Activated CD4-positive, alpha-beta T cell treated with anti-CD3 and anti-CD28 coated beads for 48 hours (primary cell): Measurements from ENCODE around the gene PODXL2.
A peak's percentile ranks its signal among the peaks of the same experiment; 100 is the strongest.
"Not testable (repeated sequence)": the region's sequence is repeated elsewhere in the genome, so short reads cannot be mapped to it uniquely, and the experiment has no call there.

Experiments used
- DNase-seq: peaks from one replicate; pipeline ENCODE4 v3.0.0-alpha.2; 2020

Gene PODXL2

DNA sequence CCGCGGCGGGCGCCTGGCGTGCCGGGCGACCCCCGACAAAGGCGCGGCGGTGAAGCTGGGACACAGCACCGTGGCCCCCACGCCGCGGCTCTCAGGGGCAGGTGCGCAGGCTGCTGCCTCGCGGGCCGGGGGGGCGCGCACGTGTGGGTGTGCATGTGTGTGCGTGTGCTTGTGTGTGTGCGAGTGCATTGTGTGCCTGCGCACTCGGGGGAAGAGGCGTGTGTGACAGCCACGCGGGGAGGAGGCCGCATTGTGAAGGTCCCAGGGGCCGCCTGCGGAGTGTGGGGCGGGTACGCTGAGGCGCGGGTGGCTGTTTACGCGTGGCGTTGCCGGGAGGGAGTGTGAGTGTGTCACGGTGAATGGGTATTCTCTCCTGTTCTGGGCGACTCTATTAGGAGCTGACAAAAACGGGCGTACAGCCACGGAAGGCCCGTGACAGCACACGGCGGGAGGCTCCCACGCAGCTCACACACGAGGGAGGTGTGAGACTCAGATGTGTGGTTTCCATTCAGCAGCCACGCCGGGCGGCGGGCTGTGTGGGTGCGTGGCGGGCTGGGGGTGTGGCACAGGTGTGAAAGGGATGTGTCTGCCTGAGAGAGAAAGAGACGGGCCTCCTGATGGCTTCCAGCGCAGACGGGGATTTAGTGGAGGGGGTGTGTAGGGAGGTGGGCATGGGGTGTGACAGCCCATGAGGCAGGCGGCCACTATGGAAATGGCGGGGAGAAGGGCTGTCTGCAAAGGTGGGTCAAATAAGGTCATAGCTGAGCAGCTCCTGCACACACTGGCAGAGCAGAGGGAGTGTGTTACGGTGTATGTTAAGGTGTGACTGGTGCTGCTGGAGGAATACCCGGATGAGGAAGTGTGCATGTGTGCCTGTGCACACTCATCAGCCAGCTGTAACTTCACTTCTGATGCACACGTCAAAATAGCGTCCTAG, 750 bp downstream of the PODXL2 start:
- DNase-seq: peak; percentile 44

DNA sequence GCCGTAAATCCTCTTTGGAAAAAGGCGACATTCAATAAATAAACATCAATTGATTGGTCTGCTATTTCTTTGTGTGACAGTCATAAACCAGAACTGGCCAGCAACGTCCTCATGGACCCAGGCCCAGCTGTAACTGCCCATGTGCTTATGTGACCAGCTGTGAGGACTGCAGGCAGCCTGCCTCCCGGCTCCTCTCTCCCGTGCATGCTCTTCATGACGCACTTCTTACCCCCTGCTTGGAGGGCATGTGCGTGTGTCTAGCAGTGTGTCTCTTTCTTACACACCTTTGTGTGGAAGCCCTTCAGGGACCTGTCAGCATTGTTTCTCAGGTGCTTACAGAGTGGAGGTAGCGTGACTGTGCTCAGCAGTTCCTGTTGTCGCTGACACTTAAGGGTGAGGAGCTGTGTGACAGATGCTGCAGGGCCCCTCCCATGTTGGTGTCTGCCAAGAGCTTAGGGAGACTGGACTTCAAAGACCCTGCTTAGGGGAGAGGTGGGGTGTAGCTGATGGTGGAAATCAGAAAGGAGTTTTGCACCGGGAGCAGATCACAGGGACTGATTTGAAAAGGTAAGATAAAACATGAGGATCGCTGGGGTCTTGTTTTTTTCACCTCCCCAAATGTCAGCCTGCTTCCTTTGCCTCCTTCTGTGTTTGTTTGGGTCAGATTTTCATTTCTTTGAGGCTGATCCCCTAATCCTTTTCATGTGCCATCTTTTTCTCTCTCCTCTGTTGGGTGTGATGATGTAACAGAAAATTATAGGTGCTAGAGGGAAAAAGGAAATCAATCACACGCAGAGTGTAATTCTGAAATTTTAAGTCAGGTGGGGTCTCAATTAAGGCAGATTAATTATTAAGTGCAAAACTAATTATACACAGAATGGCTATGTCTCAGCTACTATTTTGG, 2.1 kb downstream of the PODXL2 start:
- no peak for DNase-seq

DNA sequence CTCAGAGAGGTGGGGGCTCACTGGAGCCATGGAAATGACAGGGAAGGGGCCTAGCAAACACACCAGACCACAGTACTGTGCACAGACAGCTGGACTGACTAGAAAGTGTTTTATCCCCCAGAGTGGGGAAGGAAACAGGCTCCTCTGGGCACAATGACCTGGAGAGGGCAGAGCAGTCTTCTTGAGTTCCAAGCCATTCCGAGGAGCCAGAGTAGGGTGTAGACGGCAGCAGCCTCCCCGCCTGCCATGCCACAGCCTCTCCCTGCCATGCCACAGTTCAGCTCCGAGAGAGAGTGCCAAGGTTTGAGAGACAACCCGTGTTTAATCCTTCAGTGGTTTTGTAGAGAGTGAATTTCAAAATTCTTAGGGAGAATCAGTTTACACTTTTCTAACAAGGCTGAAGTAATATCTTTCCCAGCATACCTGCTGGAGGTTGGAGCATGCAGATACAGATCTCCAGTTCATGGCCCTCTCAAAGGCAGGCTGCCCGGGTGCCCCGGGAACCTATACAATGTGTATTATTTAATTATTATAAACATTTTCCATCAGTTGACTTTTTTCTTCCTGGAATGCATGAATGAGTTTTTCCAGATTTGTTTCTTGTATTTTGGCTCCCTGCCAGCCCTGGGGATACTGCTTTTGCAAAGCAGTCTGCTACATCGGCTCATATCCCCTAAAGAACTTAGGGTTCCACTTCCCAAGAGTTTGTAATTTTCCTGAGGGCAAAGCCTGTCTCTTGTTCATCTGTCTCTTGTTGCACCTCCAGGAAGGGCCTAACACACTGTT, 3.2 kb downstream of the PODXL2 start:
- no peak for DNase-seq

GRCh38 chr3:127634653-127635052, 5.7 kb downstream of the PODXL2 start:
- DNase-seq: no peak

DNA sequence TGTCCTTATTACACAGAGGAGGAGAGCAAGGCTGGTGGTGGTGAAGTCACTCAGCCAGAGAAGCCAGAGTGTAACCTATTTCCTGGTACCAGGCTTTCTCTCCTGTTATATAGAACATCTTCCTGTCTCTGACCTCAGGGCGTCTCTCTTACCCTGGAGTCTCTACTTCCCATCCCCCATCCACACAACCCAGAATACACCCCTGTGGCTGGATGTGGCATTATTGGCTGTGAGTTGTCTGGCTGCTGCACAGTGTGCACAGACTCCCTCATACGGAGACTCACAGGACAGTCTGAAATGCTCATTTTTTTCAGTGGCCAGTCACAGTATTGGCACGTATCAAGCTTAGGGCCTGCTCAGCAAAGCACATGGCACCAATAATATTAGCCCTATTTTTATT, 8.6 kb downstream of the PODXL2 start:
- DNase-seq: no peak

- DNase-seq: no peak
Observed at GRCh38 chr3:127637971-127638370, 9.0 kb downstream of the PODXL2 start.

DNA sequence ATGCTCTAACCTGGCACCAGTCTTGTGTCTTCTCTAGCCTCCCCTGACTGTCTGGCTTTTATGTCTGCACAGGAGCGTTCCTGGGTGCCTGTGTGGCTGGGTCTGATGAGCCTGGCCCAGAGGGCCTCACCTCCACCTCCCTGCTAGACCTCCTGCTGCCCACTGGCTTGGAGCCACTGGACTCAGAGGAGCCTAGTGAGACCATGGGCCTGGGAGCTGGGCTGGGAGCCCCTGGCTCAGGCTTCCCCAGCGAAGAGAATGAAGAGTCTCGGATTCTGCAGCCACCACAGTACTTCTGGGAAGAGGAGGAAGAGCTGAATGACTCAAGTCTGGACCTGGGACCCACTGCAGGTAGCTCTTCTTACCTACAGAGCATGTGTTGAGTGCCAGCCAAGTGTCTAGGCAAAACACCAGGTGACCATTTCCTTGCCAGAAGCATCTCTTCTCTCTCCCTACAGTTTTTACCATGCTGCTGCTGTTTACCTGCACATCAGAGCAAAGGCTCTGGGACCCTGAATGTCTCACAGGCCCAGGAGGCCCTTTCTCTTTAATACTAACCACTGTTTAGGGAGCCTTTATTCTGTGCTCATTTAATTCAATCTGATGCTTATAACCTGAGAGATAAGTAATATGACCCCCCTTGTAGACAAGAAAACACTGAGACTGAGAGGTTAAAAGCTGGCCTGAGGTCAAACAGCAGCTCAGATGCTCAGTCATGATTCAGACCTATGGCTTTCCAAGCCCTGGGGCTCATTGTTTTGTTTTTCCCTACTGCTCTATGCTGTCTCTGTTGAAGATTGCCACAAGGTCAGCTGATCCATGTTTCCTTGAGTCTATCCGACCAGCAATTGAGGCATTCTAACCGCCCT, 10.4 kb downstream of the PODXL2 start:
- no peak for DNase-seq

- no peak for DNase-seq
Observed at GRCh38 chr3:127640042-127640355, 11.0 kb downstream of the PODXL2 start.

DNA sequence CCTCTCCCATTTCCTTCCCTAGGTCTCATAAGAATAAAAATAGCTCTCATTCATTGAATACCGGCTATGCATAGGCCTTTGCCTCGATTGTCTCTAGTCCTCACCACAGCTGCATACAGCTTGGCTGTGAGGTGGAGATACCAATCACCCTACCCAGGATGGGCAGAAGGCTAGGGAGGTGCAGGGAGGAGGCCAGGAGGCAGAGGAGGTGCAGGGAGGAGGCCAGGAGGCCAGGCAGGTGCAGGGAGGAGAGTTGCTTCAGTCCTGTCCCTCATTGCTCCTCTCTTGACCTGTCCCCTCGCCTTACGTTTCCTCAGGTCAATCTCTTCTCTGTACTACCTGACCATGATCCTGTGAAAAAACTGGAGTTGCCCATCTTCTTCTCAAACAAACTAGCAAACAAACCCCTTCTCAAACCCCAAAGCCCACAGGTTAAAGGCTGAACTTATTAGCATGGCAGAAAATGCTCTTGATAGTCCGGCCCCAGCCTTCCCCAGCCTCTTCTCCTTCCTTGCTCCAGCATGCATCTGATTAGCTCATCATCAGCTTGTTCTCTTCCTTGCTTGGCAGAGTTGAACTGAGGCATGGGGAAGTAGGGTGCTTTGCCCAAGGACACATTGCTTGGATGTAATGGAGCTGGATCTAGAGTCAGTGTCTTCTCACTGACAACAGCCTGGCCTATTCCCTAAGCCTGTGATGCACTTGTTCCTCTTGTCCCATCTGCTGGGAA, 15.8 kb downstream of the PODXL2 start:
- DNase-seq: no peak

DNA sequence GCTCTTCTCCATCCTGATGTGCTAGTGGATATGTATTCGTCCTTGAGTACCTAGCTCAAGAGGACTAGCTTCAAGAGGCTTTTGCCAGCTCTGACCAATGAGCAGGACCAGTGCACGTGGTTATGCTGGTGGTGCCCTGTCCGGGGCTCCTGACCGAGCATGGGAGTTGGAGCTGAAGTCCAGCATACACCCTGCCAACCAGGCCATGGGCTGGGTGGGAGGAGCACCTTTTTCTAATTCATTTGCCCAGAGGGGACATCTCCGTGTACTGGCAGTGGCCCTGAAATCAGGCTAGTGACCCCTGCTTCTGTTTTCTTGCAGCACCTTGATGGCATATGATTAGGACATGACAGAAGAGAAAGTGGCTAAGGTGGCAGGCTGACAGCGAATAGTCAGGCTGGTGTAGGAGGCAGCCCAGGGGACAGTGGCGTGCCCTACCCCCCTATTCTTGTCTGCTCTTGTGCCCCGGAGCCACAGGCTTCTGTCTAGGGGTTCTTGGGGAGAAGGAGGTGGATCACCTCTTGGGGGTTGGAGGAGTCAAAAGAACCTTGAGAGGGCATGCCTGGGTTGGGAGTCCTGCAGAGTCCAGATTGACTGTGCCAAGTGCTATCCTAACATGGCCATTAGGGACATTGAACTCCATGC, 16.5 kb downstream of the PODXL2 start:
- DNase-seq: no peak

GRCh38 chr3:127646501-127647046, 17.6 kb downstream of the PODXL2 start:
- no peak for DNase-seq

- DNase-seq: no peak
Observed at GRCh38 chr3:127647166-127647844, 18.3 kb downstream of the PODXL2 start.

DNA sequence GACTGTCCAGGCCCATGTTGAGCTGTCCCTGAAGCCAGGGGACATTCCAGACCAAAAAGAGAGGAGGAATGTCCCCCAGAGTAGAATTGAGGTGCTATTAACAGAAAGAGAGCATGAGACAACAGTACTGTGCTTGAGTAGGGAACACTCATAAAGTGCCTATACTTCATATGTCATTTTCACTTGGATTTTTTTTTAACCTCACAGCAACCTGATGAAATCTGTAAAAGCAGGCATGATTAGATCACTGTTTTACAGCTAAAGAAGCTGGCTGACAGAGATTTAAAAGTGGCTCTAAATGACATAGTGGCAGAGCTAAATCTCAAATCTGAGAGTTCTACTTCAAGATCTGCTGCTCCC, 18.8 kb downstream of the PODXL2 start:
- DNase-seq: no peak

- no peak for DNase-seq
Observed at GRCh38 chr3:127650236-127650635, 21.3 kb downstream of the PODXL2 start.

GRCh38 chr3:127651516-127652172, 22.7 kb downstream of the PODXL2 start:
- DNase-seq: no peak

GRCh38 chr3:127652246-127652995, 23.4 kb downstream of the PODXL2 start:
- DNase-seq: peak; percentile 45

DNA sequence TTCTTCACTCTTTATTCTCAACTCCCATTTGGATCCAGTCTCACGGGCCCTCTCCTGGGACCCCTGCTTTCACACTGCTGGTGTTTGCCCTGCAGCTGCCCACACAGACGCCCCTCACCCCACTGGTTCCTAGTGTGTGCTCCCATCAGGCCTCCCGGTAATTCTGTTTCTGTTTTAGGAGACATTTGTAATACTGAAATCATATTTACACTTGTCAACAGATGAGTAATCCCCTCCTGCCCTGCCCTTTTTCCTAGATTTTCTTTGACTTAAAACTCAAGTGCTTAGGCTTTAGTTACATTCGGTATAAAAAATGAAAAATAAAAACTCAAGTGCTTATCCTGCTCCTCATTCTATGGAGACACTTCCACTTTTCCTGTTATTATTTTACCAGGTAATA, 25.4 kb downstream of the PODXL2 start:
- DNase-seq: no peak

DNA sequence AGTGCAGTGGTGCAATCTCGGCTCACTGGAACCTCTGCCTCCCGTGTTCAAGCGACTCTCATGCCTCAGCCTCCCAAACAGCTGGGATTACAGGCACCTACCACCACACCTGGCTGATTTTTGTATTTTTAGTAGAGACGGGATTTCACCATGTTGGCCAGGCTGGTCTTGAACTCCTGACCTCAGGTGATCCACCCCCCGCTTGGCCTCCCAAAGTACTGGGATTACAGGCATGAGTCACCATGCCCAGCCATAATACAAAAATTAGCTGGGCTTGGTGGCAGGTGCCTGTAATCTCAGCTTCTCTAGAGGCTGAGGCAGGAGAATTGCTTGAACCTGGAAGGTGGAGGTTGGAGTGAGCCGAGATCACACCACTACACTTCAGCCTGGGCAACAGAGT, 26.0 kb downstream of the PODXL2 start:
- DNase-seq: not testable (repeated sequence)

DNA sequence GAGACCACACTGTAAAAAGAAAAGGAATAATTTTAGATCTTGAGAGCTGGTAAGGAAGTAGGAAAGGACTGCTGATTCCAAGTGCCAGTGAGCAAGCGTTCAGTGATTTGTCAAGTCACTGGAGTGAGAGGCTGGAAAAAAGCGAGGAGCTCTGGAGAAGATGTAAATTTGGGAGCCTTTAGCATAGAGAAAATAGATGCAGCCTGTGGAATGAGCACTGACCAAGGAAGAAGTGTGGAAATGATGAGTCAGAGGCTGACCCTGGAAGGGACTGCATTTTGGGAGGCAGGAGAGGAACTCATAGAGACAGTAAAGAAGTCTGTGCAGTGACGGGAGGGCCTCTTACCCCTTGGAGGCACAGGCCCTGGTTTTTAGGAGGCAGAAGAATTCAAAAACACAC, 26.7 kb downstream of the PODXL2 start:
- DNase-seq: no peak
